SU-DHL-6 (cell line): ENCODE data around the gene SCN2B.

Experiments used
- H2AFZ ChIP-seq: fragments of 200-600 bp; sonication (generic); 2 replicates; pipeline ENCODE4 v1.6.1; 2014; ENCODE audit warnings: low read depth, mild to moderate bottlenecking, moderate library complexity, mixed read lengths, antibody characterized with exemption, low read length; ENCODE audit not compliant: severe bottlenecking
- H3F3A ChIP-seq: fragments of 200-600 bp; shearing (Covaris generic); 2 replicates; pipeline ENCODE4 v1.6.0; 2016; ENCODE audit warnings: antibody characterized with exemption, mild to moderate bottlenecking; ENCODE audit not compliant: insufficient read depth
- H3K27ac ChIP-seq: fragments of 200-600 bp; sonication (generic); 2 replicates; pipeline ENCODE4 v1.5.1; 2016; ENCODE audit warnings: low read depth, mild to moderate bottlenecking, low read length, moderate library complexity, mixed read lengths
- H3K27me3 ChIP-seq: fragments of 200-600 bp; sonication (generic), shearing (Covaris generic); 2 replicates; pipeline ENCODE4 v1.6.0; 2014; ENCODE audit warnings: mild to moderate bottlenecking, low read length
- H3K36me3 ChIP-seq: fragments of 200-600 bp; sonication (generic); 2 replicates; pipeline ENCODE4 v1.6.1; 2014; ENCODE audit warnings: mild to moderate bottlenecking, low read length, mixed read lengths
- H3K4me2 ChIP-seq: fragments of 300-600, 200-600 bp; shearing (Covaris generic), sonication (generic); 2 replicates; pipeline ENCODE4 v1.6.0; 2014; ENCODE audit warnings: low read length, low read depth, mild to moderate bottlenecking; ENCODE audit not compliant: poor library complexity, severe bottlenecking
- H3K4me3 ChIP-seq: fragments of 200-600 bp; sonication (generic); 2 replicates; pipeline ENCODE4 v1.5.1; 2014; ENCODE audit warnings: antibody characterized with exemption, low read length, mild to moderate bottlenecking, mixed read lengths; ENCODE audit not compliant: insufficient read depth, poor library complexity, severe bottlenecking
- H3K79me2 ChIP-seq: fragments of 200-600 bp; sonication (generic); 2 replicates; pipeline ENCODE4 v1.6.1; 2014; ENCODE audit warnings: mild to moderate bottlenecking, low read length, moderate library complexity; ENCODE audit not compliant: insufficient read depth
- H3K9ac ChIP-seq: fragments of 200-600 bp; sonication (generic); 2 replicates; pipeline ENCODE4 v1.7.0; 2014; ENCODE audit warnings: mild to moderate bottlenecking, low read length
- H3K9me2 ChIP-seq: fragments of 200-600 bp; sonication (generic); replicated peaks from 2 replicates; pipeline ENCODE4 v1.6.1; 2014; ENCODE audit warnings: low read length; ENCODE audit not compliant: insufficient read depth
- H3K9me3 ChIP-seq: fragments of 200-600 bp; sonication (generic); 2 replicates; pipeline ENCODE4 v1.6.1; 2014; ENCODE audit warnings: low read length, mixed read lengths; ENCODE audit not compliant: insufficient read depth
- H4K20me1 ChIP-seq: fragments of 200-600 bp; sonication (generic); 2 replicates; pipeline ENCODE4 v1.6.1; 2014; ENCODE audit warnings: low read depth, mild to moderate bottlenecking, antibody characterized with exemption, low read length, moderate library complexity, mixed read lengths
- CTCF ChIP-seq: fragments of 200-600 bp; sonication (generic); IDR thresholded peaks from one replicate; pipeline ENCODE4 v1.5.1; 2017; ENCODE audit warnings: antibody characterized with exemption, mild to moderate bottlenecking, low read length, moderate library complexity; ENCODE audit not compliant: insufficient read depth, poor library complexity, severe bottlenecking
- EZH2phosphoT487 ChIP-seq: fragments of 200-600 bp; sonication (generic), shearing (Covaris generic); conservative IDR thresholded peaks from 2 replicates; pipeline ENCODE4 v1.6.1; 2018; ENCODE audit warnings: mild to moderate bottlenecking, antibody characterized with exemption, low read length, moderate library complexity, mixed read lengths

SCN2B gene

DNA sequence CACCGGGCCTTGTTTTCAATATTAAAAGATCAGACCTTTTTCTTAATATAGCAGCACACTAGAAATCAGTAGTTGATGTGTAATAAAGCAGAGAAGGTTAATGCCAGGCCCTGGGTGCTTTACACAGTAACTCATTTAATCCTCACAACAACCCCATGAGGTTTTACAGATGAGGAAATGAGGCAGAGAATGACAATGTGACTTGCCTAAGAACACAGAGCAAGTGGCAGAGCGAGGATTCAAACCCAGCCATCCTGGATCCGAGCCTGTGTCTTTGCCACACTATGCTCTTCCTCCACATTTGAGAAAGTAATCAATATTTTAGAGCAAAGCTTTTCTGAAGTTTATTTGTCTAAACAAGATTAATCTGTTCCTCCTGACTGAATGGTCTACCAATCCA, 41.1 kb upstream of the SCN2B start:
- H3K79me2 ChIP-seq = no peaks in the 10 kb centered on the region
- no peak overlapping the region for H2AFZ ChIP-seq
- no peak overlapping the region for H3K4me2 ChIP-seq
- H3K36me3 ChIP-seq = no peaks in the 10 kb centered on the region
- H3K9ac ChIP-seq = no peak overlapping the region
- H4K20me1 ChIP-seq = no peaks in the 10 kb centered on the region
- no peak overlapping the region for H3K27ac ChIP-seq
- no peaks in the 10 kb centered on the region for H3F3A ChIP-seq
- TF ChIP-seq EZH2phosphoT487 (no peak), CTCF (no peak)
- no peak overlapping the region for H3K4me3 ChIP-seq
- H3K9me3 ChIP-seq = no peaks in the 10 kb centered on the region
- H3K27me3 ChIP-seq = no peaks in the 10 kb centered on the region
- H3K9me2 ChIP-seq = no peaks in the 10 kb centered on the region

- H3K4me3 ChIP-seq = no peak overlapping the region
- H3K4me2 ChIP-seq = peak overlapping the region; percentile 19
- no peaks in the 10 kb centered on the region for H3F3A ChIP-seq
Measured at GRCh38 chr11:118216621-118217481, 40.4 kb upstream of the SCN2B start.

DNA sequence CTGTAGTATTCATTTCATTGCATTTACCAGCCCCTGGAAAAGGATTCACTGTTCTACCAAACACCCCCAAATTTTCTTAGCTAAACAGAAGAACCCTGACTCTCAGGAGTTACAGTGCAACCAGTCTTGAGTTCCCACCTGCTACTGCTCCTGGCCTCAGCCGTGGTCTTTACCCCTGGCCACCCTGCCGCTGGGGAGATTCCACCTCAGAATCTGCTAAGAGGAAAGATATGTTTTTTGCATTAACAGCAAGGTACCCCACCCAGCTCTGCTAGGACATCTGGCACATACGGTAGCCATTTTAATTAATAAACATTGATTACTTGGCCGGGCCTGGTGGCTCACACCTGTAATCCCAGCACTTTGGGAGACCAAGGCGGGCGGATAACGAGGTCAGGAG, 39.3 kb upstream of the SCN2B start:
- H3K9ac ChIP-seq = no peak overlapping the region

More at GRCh38 chr11:118216621-118217481, 40.4 kb upstream of the SCN2B start:
- no peaks in the 10 kb centered on the region for H3K9me2 ChIP-seq
- no peaks in the 10 kb centered on the region for H3K79me2 ChIP-seq
- H3K27me3 ChIP-seq = no peaks in the 10 kb centered on the region
- TF ChIP-seq CTCF (no peak), EZH2phosphoT487 (no peak)
- H3K27ac ChIP-seq = no peak overlapping the region
- no peak overlapping the region for H3K9ac ChIP-seq
- no peaks in the 10 kb centered on the region for H3K36me3 ChIP-seq
- H3K9me3 ChIP-seq = no peaks in the 10 kb centered on the region
- H2AFZ ChIP-seq = no peak overlapping the region
- H4K20me1 ChIP-seq = no peaks in the 10 kb centered on the region

More for the DNA sequence above, 39.3 kb upstream of the SCN2B start:
- H3F3A ChIP-seq = no peaks in the 10 kb centered on the region
- no peak overlapping the region for H3K4me3 ChIP-seq
- no peaks in the 10 kb centered on the region for H3K9me2 ChIP-seq
- no peak overlapping the region for H2AFZ ChIP-seq
- no peaks in the 10 kb centered on the region for H3K9me3 ChIP-seq
- no peaks in the 10 kb centered on the region for H3K36me3 ChIP-seq
- TF ChIP-seq CTCF (no peak), EZH2phosphoT487 (no peak)
- peak overlapping the region; percentile 35 for H3K4me2 ChIP-seq
- H4K20me1 ChIP-seq = no peaks in the 10 kb centered on the region
- no peak overlapping the region for H3K27ac ChIP-seq
- no peaks in the 10 kb centered on the region for H3K27me3 ChIP-seq
- H3K79me2 ChIP-seq = no peaks in the 10 kb centered on the region
